IMR-90 (cell line): ENCODE data around the gene TBC1D23. TPM values are rescaled to one million over a fixed set of nuclear protein-coding genes. Genes with fewer than 3 reads are reported as not detected.

Experiments
- ATAC-seq: fragments of 200-7000 bp; cut with Tn5 transposase; 2 replicates; pipeline ENCODE4 v1.9.1; 2020; ENCODE audit warnings: low read depth, mild to moderate bottlenecking, moderate library complexity
- BruUV-seq: library from RNA; stranded (reverse); fragments of 400-500 nt; replicated peaks from 2 replicates; lab custom pipeline; 2021; lab: Mats Ljungman, UMichigan
- CTCF ChIA-PET: fragments of 300-600 bp; formaldehyde crosslinking; extraction: SDS; loops from one replicate; lab custom pipeline; 2021; ENCODE audit warnings: antibody characterized with exemption; lab: Yijun Ruan, JAX
- POLR2A ChIA-PET: fragments of 300-600 bp; sonication (Branson Sonifier 250); formaldehyde crosslinking; loops from one replicate; lab custom pipeline; 2022; ENCODE audit warnings: antibody characterized with exemption; ENCODE audit not compliant: unreplicated experiment; lab: Charles Lee
- DNase-seq: peaks from one replicate; pipeline ENCODE4 v3.0.0; 2013
- H2AFZ ChIP-seq: replicated peaks from 2 replicates; pipeline ENCODE3; 2013; ENCODE audit warnings: low read length, mild to moderate bottlenecking; ENCODE audit not compliant: poor library complexity
- H2AK5ac ChIP-seq: 2 replicates; pipeline ENCODE4 v1.6.1; 2013; ENCODE audit warnings: low read depth, low read length, inconsistent platforms
- H2AK9ac ChIP-seq: replicated peaks from 2 replicates; pipeline ENCODE3; 2013; ENCODE audit warnings: mild to moderate bottlenecking, low read depth, low read length, moderate library complexity; ENCODE audit not compliant: poor library complexity
- H2BK120ac ChIP-seq: 2 replicates; pipeline ENCODE4 v1.6.1; 2013; ENCODE audit warnings: low read depth, low read length, inconsistent platforms
- H2BK15ac ChIP-seq: 3 replicates; pipeline ENCODE4 v1.6.1; 2013; ENCODE audit warnings: low read depth, low read length, inconsistent platforms
- H2BK20ac ChIP-seq: 2 replicates; pipeline ENCODE4 v1.6.1; 2013; ENCODE audit warnings: low read depth, mild to moderate bottlenecking, inconsistent platforms, low read length, moderate library complexity
- H2BK5ac ChIP-seq: 2 replicates; pipeline ENCODE4 v1.6.1; 2013; ENCODE audit warnings: mild to moderate bottlenecking, low read depth, low read length, inconsistent platforms; ENCODE audit not compliant: poor library complexity, severe bottlenecking
- H3K14ac ChIP-seq: replicated peaks from 2 replicates; pipeline ENCODE4 v1.6.1; 2013; ENCODE audit warnings: low read depth, low read length, inconsistent platforms
- H3K18ac ChIP-seq: 2 replicates; pipeline ENCODE4 v1.6.1; 2013; ENCODE audit warnings: low read depth, low read length, control low read depth
- H3K23ac ChIP-seq: 2 replicates; pipeline ENCODE4 v1.6.1; 2013; ENCODE audit warnings: low read depth, low read length, inconsistent platforms
- H3K27ac ChIP-seq: 2 replicates; pipeline ENCODE4 v1.5.1; 2013; ENCODE audit warnings: mild to moderate bottlenecking, control low read depth, low read length; ENCODE audit not compliant: insufficient read depth
- H3K27me3 ChIP-seq: 2 replicates; pipeline ENCODE4 v1.6.1; 2013; ENCODE audit warnings: low read length; ENCODE audit not compliant: control insufficient read depth, insufficient read depth
- H3K36me3 ChIP-seq: 2 replicates; pipeline ENCODE4 v1.6.1; 2013; ENCODE audit warnings: low read length, mixed read lengths; ENCODE audit not compliant: control insufficient read depth, insufficient read depth
- H3K4ac ChIP-seq: 2 replicates; pipeline ENCODE4 v1.6.1; 2013; ENCODE audit warnings: low read depth, low read length, inconsistent platforms
- H3K4me1 ChIP-seq: 2 replicates; pipeline ENCODE4 v1.6.1; 2013; ENCODE audit warnings: low read length, mixed read lengths; ENCODE audit not compliant: control insufficient read depth, insufficient read depth
- H3K4me2 ChIP-seq: 2 replicates; pipeline ENCODE4 v1.6.1; 2013; ENCODE audit warnings: low read depth, mild to moderate bottlenecking, control low read depth, low read length, moderate library complexity
- H3K4me3 ChIP-seq: 2 replicates; pipeline ENCODE4 v1.5.1; 2013; ENCODE audit warnings: low read depth, mild to moderate bottlenecking, control low read depth, low read length, moderate library complexity; ENCODE audit not compliant: insufficient read depth
- H3K56ac ChIP-seq: 2 replicates; pipeline ENCODE4 v1.6.1; 2013; ENCODE audit warnings: low read length, inconsistent platforms; ENCODE audit not compliant: insufficient read depth; ENCODE audit errors: extremely low read depth
- H3K79me1 ChIP-seq, 2 experiments: 2 replicates each; pipeline ENCODE4 v1.6.1; 2013; ENCODE audit warnings: low read length in 2 of 2, inconsistent platforms in 1 of 2, low read depth in 1 of 2
- H3K9ac ChIP-seq: 2 replicates; pipeline ENCODE4 v1.6.1; 2013; ENCODE audit warnings: low read depth, low read length, control low read depth
- H3K9me1 ChIP-seq: 2 replicates; pipeline ENCODE4 v1.6.1; 2013; ENCODE audit warnings: low read length, inconsistent platforms; ENCODE audit not compliant: insufficient read depth
- H3K9me3 ChIP-seq: 2 replicates; pipeline ENCODE4 v1.6.1; 2013; ENCODE audit warnings: low read length; ENCODE audit not compliant: control insufficient read depth, insufficient read depth
- H4K20me1 ChIP-seq: 2 replicates; pipeline ENCODE4 v1.6.1; 2013; ENCODE audit warnings: low read length, inconsistent platforms; ENCODE audit not compliant: insufficient read depth
- H4K5ac ChIP-seq: 2 replicates; pipeline ENCODE4 v1.6.1; 2013; ENCODE audit warnings: mild to moderate bottlenecking, low read depth, low read length, control low read depth
- H4K8ac ChIP-seq, 2 experiments: 2 replicates each; pipeline ENCODE4 v1.6.1; 2013; ENCODE audit warnings: low read depth in 2 of 2, low read length in 2 of 2, control low read depth in 1 of 2, inconsistent platforms in 1 of 2
- H4K91ac ChIP-seq: 2 replicates; pipeline ENCODE4 v1.6.1; 2013; ENCODE audit warnings: low read depth, low read length, inconsistent platforms; ENCODE audit not compliant: insufficient read depth
- CEBPB ChIP-seq: IDR thresholded peaks from 2 replicates; pipeline ENCODE4 v1.6.1; 2012; ENCODE audit warnings: low read depth, low read length, improper control_type of control experiment
- WGBS, 2 experiments: methylation state at CpG; one replicate each; pipeline versions ENCODE4 v1.1.5 to v1.1.7; 2013; ENCODE audit warnings: missing lambda C conversion rate in 2 of 2; ENCODE audit not compliant: insufficient read length in 1 of 2; ENCODE audit errors: extremely low coverage in 2 of 2; 5-methylcytosine and 5-hydroxymethylcytosine counted together
- dilution Hi-C: fragments of 300-500 bp; cut with HindIII; formaldehyde crosslinking; loops from one replicate; pipeline ENCODE4 v1.14.3; 2018; ENCODE audit warnings: low sequenced_read_pairs; ENCODE audit not compliant: unreplicated experiment
- in situ Hi-C: fragments of 300-500 bp; cut with MboI; formaldehyde crosslinking; loops from 3 replicates; pipeline ENCODE4 v1.14.3; 2019; ENCODE audit warnings: low sequenced_read_pairs, inconsistent platforms, mixed read lengths
- intact Hi-C: fragments of 100-400 bp; cut with micrococcal nuclease; formaldehyde crosslinking; loops from 2 replicates; pipeline ENCODE4 v1.10.0; 2022
- polyA plus RNA-seq, 3 experiments: library from polyadenylated mRNA; depleted of rRNA; stranded (reverse); fragments of >200 nt; gene quantifications; 2 replicates each; pipeline ENCODE4 v1.2.3, GENCODE V29; 2012; ENCODE audit warnings: low replicate concordance in 1 of 3
- total RNA-seq: library from RNA; depleted of rRNA; stranded (reverse); fragments of >200 nt; gene quantifications from 2 replicates; pipeline ENCODE4 v1.2.3, GENCODE V29; 2012

TBC1D23 gene
- total and polyA plus RNA-seq, 2 of the 4 experiments (the other 2 are of a cell fraction), result 21.2 to 67.0 TPM

DNA sequence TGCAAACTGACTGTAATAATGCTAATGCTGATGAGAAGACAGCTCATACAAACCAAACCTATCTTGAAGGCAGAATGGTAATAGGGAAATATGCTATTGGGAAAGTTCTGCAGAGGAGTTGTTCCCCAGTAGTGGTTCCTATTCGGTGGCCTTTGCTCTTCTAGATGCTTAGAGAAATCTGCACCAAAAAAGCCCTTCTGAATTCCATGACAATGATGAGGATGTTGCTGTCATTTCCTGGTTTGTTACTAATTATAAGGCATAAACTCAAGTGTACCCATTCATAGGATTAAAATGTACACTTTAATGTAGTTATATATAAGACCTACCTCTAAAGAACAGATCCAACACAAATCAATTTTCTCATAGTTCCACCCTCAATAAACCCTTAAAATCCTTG, 110.0 kb downstream of the TBC1D23 start:
- Histone ChIP-seq H3K27me3 (no peaks in the 10 kb centered on the region), H3K9me1 (peaks cover 5% of the 10 kb centered on the region; the same call in 1 of the 2 replicates), H4K5ac (no peak overlapping the region), H3K4me2 (no peak overlapping the region), H2BK120ac (no peak overlapping the region), H4K8ac (no peak overlapping the region), H2BK5ac (peak overlapping the region; percentile 31), H2AK9ac (no peak overlapping the region), H3K9ac (no peak overlapping the region), H3K23ac (no peak overlapping the region), H3K14ac (no peak overlapping the region), H2AFZ (no peak overlapping the region), H3K36me3 (peaks cover 29% of the 10 kb centered on the region), H4K20me1 (peaks cover 4% of the 10 kb centered on the region; the same call in 1 of the 2 replicates), H4K91ac (no peak overlapping the region), H2AK5ac (no peak overlapping the region), H3K56ac (no peak overlapping the region), H3K4me1 (0 out of 2 replicates have a peak, but pooled peaks cover 2% of the 10 kb centered on the region), H3K4me3 (no peak overlapping the region), H2BK15ac (no peak overlapping the region), H3K79me1 (peaks cover 8 to 28% of the 10 kb centered on the region in 2 experiments), H3K4ac (no peak overlapping the region), H2BK20ac (no peak overlapping the region), H3K18ac (no peak overlapping the region), H3K9me3 (no peaks in the 10 kb centered on the region), H3K27ac (no peak overlapping the region)
- no peak for ATAC-seq
- WGBS, 2 experiments, result no CpG with 5 or more reads among the region's 1 CpG
- TF ChIP-seq CEBPB, result no peak
- intact Hi-C loops (loop anchor here (2.0 kb wide), 1 partner anchor 14 kb away; no protein-coding TSS in a partner anchor), in situ Hi-C loops (no loop called here), dilution Hi-C loops (no loop called here)
- DNase-seq, result peak; percentile 38
- BruUV-seq, result no TSS peak
- ChIA-PET CTCF (no interaction called here), POLR2A (no interaction called here)
